Activated CD8-positive, alpha-beta memory T cell treated with anti-CD3 and anti-CD28 coated beads, Interleukin-2, amount 10 ng/mL, durations not matched to agents 7 days and 5 days (primary cell): Measurements from ENCODE around the gene TAAR2. TPM values are rescaled to one million over a fixed set of nuclear protein-coding genes. Genes with fewer than 3 reads are reported as not detected.
"Not testable (repeated sequence)": the region's sequence is repeated elsewhere in the genome, so short reads cannot be mapped to it uniquely, and the experiment has no call there.

Experiments
- ATAC-seq: fragments of 150-1000 bp; cut with Tn5 transposase; one replicate; pipeline ENCODE4 v1.10.0; 2021; ENCODE audit warnings: moderate library complexity
- CTCF ChIA-PET: fragments of 350-600 bp; sonication (Branson Sonifier 250); formaldehyde crosslinking; loops from one replicate; lab custom pipeline; 2021; ENCODE audit warnings: antibody characterized with exemption; lab: Charles Lee
- DNase-seq: peaks from one replicate; pipeline ENCODE4 v3.0.0-alpha.2; 2020
- H3K27ac Mint-ChIP-seq: one replicate; pipeline ENCODE4 v1.8.0; 2021; ENCODE audit warnings: mild to moderate bottlenecking, mixed read lengths
- H3K27me3 Mint-ChIP-seq: one replicate; pipeline ENCODE4 v1.8.0; 2021; ENCODE audit warnings: mixed read lengths
- H3K36me3 Mint-ChIP-seq: one replicate; pipeline ENCODE4 v1.8.0; 2021; ENCODE audit warnings: mild to moderate bottlenecking, mixed read lengths
- H3K4me1 Mint-ChIP-seq: one replicate; pipeline ENCODE4 v1.8.0; 2021; ENCODE audit warnings: mixed read lengths
- H3K4me3 Mint-ChIP-seq: one replicate; pipeline ENCODE4 v1.8.0; 2021; ENCODE audit warnings: mild to moderate bottlenecking, moderate library complexity, mixed read lengths
- H3K9me3 Mint-ChIP-seq: one replicate; pipeline ENCODE4 v1.8.0; 2022; ENCODE audit warnings: low read depth, mixed read lengths
- total RNA-seq, 2 experiments: library from RNA; stranded (reverse); gene quantifications; one replicate each; pipeline ENCODE4 v1.2.3, GENCODE V29; 2021

The TAAR2 gene
- total RNA-seq, 2 experiments from 2014 or later, result not detected

DNA sequence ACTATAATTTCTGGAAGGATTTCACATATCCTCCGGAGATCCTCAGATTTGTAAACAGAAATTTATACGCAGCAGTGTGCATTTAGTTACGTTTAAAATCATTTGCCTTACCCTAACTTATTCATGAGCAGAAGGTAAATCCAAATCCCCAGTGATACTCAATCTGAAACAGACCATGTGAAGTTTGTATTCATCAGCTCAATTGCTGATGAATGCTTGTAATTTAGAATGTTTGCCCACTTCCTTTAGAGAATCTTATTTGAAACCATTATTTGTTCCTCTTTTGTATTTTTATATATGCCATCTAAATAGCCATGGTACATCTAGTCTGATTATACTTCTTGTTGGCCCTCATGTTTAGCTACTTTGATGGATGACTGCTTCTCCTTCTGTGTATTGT, 19.5 kb upstream of the TAAR2 start:
- Mint-ChIP-seq H3K4me1 (peaks cover 6% of the 10 kb centered on the region), H3K9me3 (no peaks in the 10 kb centered on the region), H3K27me3 (peaks cover 40% of the 10 kb centered on the region), H3K27ac (no peak overlapping the region), H3K4me3 (no peak overlapping the region), H3K36me3 (no peaks in the 10 kb centered on the region)
- CTCF ChIA-PET, result no interaction called here
- DNase-seq (no peak), ATAC-seq (no peak)

DNA sequence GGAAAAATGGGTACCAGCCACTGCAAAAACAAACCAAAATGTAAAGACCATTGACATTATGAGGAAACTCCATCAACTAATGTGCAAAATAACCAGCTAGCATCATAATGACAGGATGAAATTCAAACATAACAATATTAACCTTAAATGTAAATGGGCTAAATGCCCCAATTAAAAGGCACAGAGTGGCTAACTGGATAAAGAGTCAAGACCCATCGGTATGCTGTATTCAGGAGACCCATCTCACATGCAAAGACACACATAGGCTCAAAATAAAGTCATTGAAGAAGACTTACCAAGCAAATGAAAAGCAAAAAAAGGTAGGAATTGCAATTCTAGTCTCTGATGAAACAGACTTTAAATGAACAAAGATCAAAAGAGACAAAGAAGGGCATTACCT, 13.1 kb upstream of the TAAR2 start:
- ATAC-seq, H3K9me3 Mint-ChIP-seq, DNase-seq, H3K27ac Mint-ChIP-seq, H3K36me3 Mint-ChIP-seq, CTCF ChIA-PET, H3K4me3 Mint-ChIP-seq, H3K4me1 Mint-ChIP-seq: not testable (repeated sequence)
- H3K27me3 Mint-ChIP-seq, result peaks cover 56% of the 10 kb centered on the region

DNA sequence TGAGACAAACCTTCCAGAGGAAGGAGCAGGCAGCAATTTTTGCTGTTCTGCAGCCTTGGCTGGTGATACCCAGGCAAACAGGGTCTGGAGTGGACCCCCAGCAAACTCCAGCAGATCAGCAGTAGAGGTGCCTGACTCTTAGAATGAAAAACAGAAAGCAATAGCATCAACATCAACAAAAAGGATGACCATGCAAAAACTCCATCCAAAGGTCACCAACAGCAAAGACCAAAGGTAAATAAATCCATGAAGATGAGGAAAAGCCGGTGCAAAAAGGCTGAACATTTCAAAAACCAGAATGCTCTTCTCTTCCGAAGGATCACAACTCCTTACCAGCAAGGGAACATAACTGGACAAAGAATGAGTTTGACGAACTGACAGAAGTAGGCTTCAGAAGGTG, 11.8 kb upstream of the TAAR2 start:
- H3K36me3 Mint-ChIP-seq, H3K4me1 Mint-ChIP-seq, H3K4me3 Mint-ChIP-seq, H3K9me3 Mint-ChIP-seq, CTCF ChIA-PET, ATAC-seq, DNase-seq, H3K27ac Mint-ChIP-seq: not testable (repeated sequence)
- H3K27me3 Mint-ChIP-seq, result peaks cover 57% of the 10 kb centered on the region

DNA sequence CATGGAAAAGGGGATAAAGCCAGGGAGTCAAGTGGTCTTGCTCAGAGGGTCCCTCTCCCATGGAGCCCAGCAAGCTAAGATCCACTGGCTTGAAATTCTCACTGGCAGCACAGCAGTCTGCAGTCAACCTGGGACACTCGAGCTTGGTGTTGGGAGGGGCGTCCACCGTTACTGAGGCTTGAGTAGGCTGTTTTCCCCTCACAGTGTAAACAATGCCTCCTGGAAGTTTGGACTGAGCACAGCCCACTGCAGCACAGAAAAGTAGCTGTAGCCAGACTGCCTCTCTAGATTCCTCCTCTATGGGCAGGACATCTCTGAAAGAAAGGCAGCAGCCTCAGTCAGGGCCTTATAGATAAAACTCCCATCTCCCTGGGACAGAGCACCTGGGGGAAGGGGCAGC, 11.2 kb upstream of the TAAR2 start:
- H3K27ac Mint-ChIP-seq, H3K4me3 Mint-ChIP-seq, ATAC-seq, DNase-seq, H3K36me3 Mint-ChIP-seq, H3K4me1 Mint-ChIP-seq, CTCF ChIA-PET, H3K9me3 Mint-ChIP-seq: not testable (repeated sequence)
- H3K27me3 Mint-ChIP-seq, result peaks cover 56% of the 10 kb centered on the region

DNA sequence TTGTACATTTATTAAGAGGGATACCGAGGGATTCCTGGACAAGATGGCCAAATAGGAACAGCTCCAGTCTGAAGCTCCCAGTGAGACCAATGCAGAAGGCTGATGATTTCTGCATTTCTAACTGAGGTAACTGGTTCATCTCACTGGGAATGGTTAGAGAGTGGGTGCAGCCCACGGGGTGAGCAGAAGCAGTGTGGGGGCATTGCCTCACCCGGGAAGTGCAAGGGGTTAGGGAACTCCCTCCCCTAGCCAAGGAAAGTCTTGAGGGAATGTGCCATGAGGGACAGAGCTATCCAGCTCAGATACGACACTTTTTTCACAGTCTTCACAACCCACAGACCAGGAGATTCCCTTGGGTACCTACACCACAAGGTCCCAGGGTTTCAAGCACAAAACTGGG, 10.7 kb upstream of the TAAR2 start:
- CTCF ChIA-PET, result interaction anchor here (0.9 to 1.7 kb wide), 2 partner anchors 10 to 17 kb away, joined by 3 read pairs; no protein-coding TSS in a partner anchor
- H3K9me3 Mint-ChIP-seq, result no peaks in the 10 kb centered on the region
- DNase-seq (no peak), ATAC-seq (no peak)
- H3K27me3 Mint-ChIP-seq, result peaks cover 53% of the 10 kb centered on the region
- H3K27ac Mint-ChIP-seq, result no peak overlapping the region
- H3K4me1 Mint-ChIP-seq, result no peaks in the 10 kb centered on the region
- H3K36me3 Mint-ChIP-seq, result no peaks in the 10 kb centered on the region
- no peak overlapping the region for H3K4me3 Mint-ChIP-seq

DNA sequence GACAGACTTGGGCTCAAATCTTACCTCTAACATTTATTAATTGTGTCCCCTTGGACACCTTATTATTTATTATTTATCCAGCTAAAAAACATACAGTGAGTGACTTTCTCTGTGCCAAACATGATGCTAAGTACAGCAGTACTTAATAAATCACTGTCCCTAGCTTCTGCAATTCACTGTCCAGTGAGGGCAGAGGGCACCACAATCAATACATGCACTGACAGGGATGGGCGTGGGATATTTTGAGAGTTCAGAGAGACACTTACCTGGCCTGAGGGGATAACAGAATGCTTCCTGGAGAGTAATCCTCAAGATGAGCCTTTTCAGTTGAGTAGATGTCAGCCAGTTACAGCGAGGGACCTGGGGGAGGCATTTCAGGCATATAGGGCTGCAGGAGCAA, 9.3 kb upstream of the TAAR2 start:
- H3K36me3 Mint-ChIP-seq, result no peaks in the 10 kb centered on the region
- CTCF ChIA-PET, result interaction anchor here (0.7 to 1.7 kb wide), 2 partner anchors 19 to 37 kb away, joined by 3 read pairs; no protein-coding TSS in a partner anchor
- ATAC-seq, result no peak
- H3K27ac Mint-ChIP-seq, result no peak overlapping the region
- H3K27me3 Mint-ChIP-seq, result peaks cover 52% of the 10 kb centered on the region
- no peak for DNase-seq
- no peaks in the 10 kb centered on the region for H3K4me1 Mint-ChIP-seq
- no peak overlapping the region for H3K4me3 Mint-ChIP-seq
- H3K9me3 Mint-ChIP-seq, result no peaks in the 10 kb centered on the region

DNA sequence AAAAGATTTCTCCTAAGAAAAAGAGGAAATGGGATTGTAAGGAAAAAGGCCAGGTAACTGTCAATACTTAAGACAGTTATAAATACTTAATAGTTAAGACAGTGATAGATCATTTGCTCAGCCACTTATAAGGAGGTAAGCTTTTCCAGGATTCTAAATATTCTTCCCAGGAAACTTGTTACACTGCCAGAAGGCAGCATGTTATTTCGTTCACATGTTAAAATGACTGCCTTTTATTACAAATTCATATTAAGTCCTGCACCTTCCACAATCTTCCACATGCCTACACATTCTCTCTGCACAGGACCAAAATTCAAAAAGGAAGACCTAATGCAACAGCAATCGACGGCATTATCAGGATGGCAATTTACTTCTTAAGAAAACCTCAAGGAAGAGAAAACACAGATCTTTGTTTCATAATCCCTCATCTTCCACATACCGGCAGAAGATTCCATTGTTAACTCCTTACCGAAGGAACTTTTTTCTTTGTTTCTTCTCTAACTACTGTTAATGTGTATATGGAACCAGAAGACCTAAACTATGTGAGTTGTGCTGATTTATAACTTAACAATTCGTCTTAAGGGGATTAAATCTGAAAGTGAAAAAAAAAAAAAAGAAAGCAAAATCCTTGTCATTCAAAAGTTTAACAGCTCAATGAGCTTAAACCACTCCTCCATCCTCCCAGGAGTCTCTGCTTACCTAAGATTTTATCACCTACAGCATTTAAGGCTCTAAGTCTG, 799 bp downstream of the TAAR2 start:
- no peak overlapping the region for H3K27ac Mint-ChIP-seq
- H3K4me1 Mint-ChIP-seq, result no peaks in the 10 kb centered on the region
- ATAC-seq (no peak), DNase-seq (no peak)
- H3K36me3 Mint-ChIP-seq, result no peaks in the 10 kb centered on the region
- no peaks in the 10 kb centered on the region for H3K9me3 Mint-ChIP-seq
- peaks cover 34% of the 10 kb centered on the region for H3K27me3 Mint-ChIP-seq
- H3K4me3 Mint-ChIP-seq, result no peak overlapping the region
- CTCF ChIA-PET, result no interaction called here

DNA sequence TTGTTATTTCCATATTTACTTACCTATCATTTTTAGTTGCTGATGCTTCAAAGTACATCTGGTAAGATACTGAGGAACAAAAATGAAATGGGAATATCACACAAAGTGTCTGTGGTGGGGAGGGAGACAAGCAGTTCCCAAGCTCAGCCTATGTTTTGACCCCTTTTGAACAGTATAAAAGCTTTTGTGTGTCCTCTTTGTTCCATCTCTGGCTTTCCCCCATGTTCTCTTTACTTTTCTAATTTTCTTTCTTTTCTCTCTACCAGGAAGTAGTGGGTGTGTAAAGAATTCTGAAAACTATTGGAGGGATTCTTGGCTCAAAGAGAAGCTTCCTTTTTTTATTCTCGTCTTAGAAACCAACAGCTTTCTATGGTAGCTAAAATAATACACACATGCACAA, 7.4 kb downstream of the TAAR2 start:
- CTCF ChIA-PET, result interaction anchor here (1.2 to 1.6 kb wide), 2 partner anchors 21 to 27 kb away, joined by 3 read pairs; partner anchors contain the start of gene TAAR5
- Mint-ChIP-seq H3K9me3 (no peaks in the 10 kb centered on the region), H3K36me3 (no peaks in the 10 kb centered on the region), H3K4me1 (peaks cover 10% of the 10 kb centered on the region), H3K27ac (no peak overlapping the region), H3K27me3 (peaks cover 15% of the 10 kb centered on the region), H3K4me3 (no peak overlapping the region)
- DNase-seq, result no peak
- no peak for ATAC-seq

DNA sequence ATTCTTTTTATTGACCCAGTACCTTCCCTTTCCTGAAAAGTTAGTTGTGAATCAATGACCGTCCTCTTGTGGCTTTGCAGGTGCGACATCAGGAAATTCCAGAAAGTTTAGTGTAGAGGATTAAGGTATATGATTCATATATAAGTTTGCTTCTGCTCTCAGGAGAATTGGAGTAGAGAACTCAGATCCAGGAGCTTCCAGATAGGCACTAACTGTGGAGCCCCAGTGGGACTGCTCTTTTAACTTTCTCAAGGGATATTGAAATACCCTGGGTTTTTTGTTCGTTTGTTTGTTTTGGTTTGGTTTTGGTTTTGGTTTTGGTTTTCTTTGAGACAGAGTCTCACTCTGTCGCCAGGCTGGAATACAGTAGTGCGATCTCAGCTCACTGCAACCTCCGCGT, 9.5 kb downstream of the TAAR2 start:
- H3K9me3 Mint-ChIP-seq, result no peaks in the 10 kb centered on the region

DNA sequence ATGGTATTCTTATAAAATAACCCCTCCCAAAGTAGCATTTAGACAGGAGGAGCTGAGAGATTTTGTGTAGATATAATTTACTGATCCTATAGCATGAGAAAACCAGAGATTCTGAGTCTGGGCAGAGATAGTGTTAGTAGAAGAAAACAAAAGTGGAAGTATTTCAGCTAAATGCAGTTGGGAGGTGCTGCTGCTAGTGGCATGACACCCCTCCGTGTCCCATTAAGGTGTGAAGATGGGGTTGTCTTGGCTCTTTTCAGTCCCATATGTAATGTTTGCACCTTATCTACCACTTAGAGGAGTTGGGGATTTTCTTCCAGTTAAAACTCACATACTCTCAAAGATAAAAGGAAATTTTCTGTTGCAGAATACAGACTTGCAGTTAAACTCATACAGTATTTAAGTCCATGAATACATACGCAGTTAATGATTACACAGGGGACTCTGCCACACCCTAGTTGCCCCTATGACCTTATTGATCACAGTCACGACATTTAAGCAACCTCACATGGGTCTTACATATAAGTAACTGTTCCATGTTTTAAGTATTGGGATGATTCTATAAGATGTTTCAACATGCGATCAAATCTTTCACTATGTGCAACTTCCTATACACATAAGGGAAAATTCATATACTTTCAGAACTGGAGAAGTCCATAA, 11.5 kb downstream of the TAAR2 start:
- Mint-ChIP-seq H3K27me3 (peaks cover 5% of the 10 kb centered on the region), H3K9me3 (no peaks in the 10 kb centered on the region), H3K36me3 (no peaks in the 10 kb centered on the region), H3K4me1 (peaks cover 10% of the 10 kb centered on the region), H3K4me3 (no peak overlapping the region), H3K27ac (no peak overlapping the region)
- no peak for DNase-seq
- peak; percentile 67 for ATAC-seq
- CTCF ChIA-PET, result no interaction called here

More for the DNA sequence above, 9.5 kb downstream of the TAAR2 start:
- Mint-ChIP-seq H3K27me3 (peaks cover 10% of the 10 kb centered on the region), H3K36me3 (no peaks in the 10 kb centered on the region), H3K4me1 (peaks cover 10% of the 10 kb centered on the region), H3K4me3 (peak overlapping the region; percentile 72), H3K27ac (peak overlapping the region; percentile 74)
- CTCF ChIA-PET, result no interaction called here
- DNase-seq, result no peak
- peak; percentile 66 for ATAC-seq

DNA sequence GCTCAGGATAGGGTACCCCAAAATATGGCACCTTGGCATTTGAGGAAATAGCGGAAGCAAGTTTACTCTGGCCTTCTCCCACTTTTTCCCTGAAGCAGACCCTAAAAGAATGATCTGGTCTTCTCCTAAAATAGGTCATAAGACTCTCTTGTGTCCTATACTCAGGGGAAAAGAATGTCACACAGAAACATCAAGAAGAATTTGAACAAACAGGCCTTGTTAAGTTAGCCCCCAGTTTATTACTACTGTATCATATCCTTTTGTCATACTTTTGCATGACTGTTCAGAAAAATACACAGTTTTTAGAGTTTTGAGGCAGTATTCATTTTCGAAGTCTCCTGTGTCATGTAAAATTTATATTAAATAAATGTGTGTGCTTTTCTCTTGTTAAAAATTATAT, 12.5 kb downstream of the TAAR2 start:
- Mint-ChIP-seq H3K27me3 (peaks cover 3% of the 10 kb centered on the region), H3K9me3 (no peaks in the 10 kb centered on the region), H3K27ac (no peak overlapping the region), H3K4me3 (no peak overlapping the region), H3K36me3 (no peaks in the 10 kb centered on the region), H3K4me1 (peaks cover 10% of the 10 kb centered on the region)
- ATAC-seq, result no peak
- no peak for DNase-seq
- CTCF ChIA-PET, result no interaction called here

DNA sequence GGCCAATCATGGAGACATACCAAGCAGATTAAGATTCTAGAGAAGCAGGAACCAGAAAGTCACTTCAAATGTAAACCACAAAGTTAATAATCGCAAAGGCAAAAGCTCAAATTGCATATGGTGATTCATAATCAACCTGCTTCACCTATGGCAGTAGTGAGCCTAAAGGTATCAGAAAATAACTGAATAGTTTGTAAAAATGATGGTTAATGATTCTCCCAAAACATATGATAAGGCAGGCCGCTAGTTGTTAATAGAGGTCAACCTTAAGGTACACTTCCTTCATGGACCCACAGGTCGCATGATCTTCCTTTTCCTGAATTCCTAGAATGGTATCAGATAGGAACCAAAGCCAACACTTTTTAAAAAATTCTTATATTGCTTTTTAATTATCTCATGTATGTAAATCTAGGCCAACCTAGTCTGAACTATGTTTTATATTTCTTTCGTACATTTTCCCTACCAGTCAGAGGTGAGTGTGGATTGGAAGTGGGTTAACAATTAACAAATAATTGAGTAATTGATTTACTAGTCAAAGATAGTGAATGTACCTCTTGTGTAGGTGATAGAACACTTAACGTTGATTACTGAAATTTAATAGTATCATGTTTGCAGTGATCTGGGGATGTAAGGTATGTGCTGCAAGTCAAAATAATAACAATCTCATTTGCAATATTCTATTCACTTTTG, 16.4 kb downstream of the TAAR2 start:
- ATAC-seq (no peak), DNase-seq (no peak)
- Mint-ChIP-seq H3K36me3 (no peaks in the 10 kb centered on the region), H3K9me3 (no peaks in the 10 kb centered on the region), H3K4me3 (no peak overlapping the region), H3K4me1 (peaks cover 4% of the 10 kb centered on the region), H3K27ac (no peak overlapping the region), H3K27me3 (peaks cover 7% of the 10 kb centered on the region)
- CTCF ChIA-PET, result no interaction called here

DNA sequence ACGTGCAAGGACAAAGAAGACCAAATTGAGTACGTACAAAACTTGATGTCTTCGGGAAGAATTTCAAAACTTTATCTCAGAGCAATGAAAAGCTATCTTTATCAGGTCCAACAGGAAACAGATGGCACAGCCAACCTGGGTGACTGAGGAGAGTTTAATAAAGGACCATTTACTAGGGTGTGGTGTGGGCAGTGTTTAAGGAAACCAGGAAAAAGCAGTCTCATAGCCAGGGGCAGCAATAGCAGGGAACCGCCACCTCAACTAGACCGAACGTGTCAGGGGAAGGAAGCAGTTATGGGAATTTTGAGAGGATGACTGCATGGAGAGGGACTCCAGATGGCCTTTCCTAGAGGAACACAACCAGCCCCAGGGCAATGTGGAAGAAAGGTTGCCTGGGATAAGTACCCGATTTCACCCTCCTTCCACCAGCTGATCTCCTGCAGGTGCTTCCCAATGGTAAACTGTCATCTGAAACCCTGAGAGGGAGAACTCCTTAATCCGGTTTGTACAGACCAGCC, 19.4 kb downstream of the TAAR2 start:
- Mint-ChIP-seq H3K4me1 (no peaks in the 10 kb centered on the region), H3K4me3 (no peak overlapping the region), H3K27me3 (peaks cover 11% of the 10 kb centered on the region), H3K27ac (no peak overlapping the region), H3K9me3 (no peaks in the 10 kb centered on the region), H3K36me3 (no peaks in the 10 kb centered on the region)
- CTCF ChIA-PET, result no interaction called here
- ATAC-seq (no peak), DNase-seq (no peak)
